GM18870 (cell line): ENCODE data around the gene KRT14.
"Not testable (repeated sequence)": the region's sequence is repeated elsewhere in the genome, so short reads cannot be mapped to it uniquely, and the experiment has no call there.

Source experiments
- ATAC-seq: cut with Tn5 transposase; IDR thresholded peaks from one replicate; pipeline ENCODE4 v1.9.1; 2021; ENCODE audit warnings: moderate library complexity; ENCODE audit not compliant: unreplicated experiment

The KRT14 gene

GRCh38 chr17:41586863-41587495, at the start of gene KRT14:
Gene KRT14 (minus strand): TSS chr17:41586895. CDS start chr17:41586834, 61 bp downstream.
- no peak for ATAC-seq

GRCh38 chr17:41635121-41636097, 48.7 kb upstream of the KRT14 start:
- ATAC-seq = no peak

- no peak for ATAC-seq
Measured at GRCh38 chr17:41634639-41635038, 47.9 kb upstream of the KRT14 start.

GRCh38 chr17:41633556-41634199, 47.0 kb upstream of the KRT14 start:
- no peak for ATAC-seq

- no peak for ATAC-seq
Measured at GRCh38 chr17:41632482-41633105, 45.9 kb upstream of the KRT14 start.

GRCh38 chr17:41631898-41632285, 45.2 kb upstream of the KRT14 start:
- no peak for ATAC-seq

- ATAC-seq = no peak
Measured at GRCh38 chr17:41631025-41631897, 44.6 kb upstream of the KRT14 start.

- no peak for ATAC-seq
Measured at GRCh38 chr17:41629826-41630670, 43.4 kb upstream of the KRT14 start.

GRCh38 chr17:41629316-41629715, 42.6 kb upstream of the KRT14 start:
- ATAC-seq = no peak

- ATAC-seq = not testable (repeated sequence)
Measured at GRCh38 chr17:41628621-41629255, 42.0 kb upstream of the KRT14 start.

GRCh38 chr17:41628073-41628370, 41.3 kb upstream of the KRT14 start:
- not testable (repeated sequence) for ATAC-seq

GRCh38 chr17:41627316-41628072, 40.8 kb upstream of the KRT14 start:
- no peak for ATAC-seq

GRCh38 chr17:41626914-41627295, 40.2 kb upstream of the KRT14 start:
- ATAC-seq = not testable (repeated sequence)

GRCh38 chr17:41626028-41626913, 39.6 kb upstream of the KRT14 start:
- not testable (repeated sequence) for ATAC-seq

- ATAC-seq = no peak
Measured at GRCh38 chr17:41625602-41626001, 38.9 kb upstream of the KRT14 start.

GRCh38 chr17:41624208-41625101, 37.8 kb upstream of the KRT14 start, which contains the start of gene KRT17:
Gene KRT17 (minus strand): TSS chr17:41624575. CDS start chr17:41624509, 66 bp downstream.
- no peak for ATAC-seq
